Hematopoietic multipotent progenitor cell treated with erythropoietin and hydrocortisone succinate and interleukin-3 and kit ligand, for 8 days (in vitro differentiated cells): Measurements from ENCODE around the gene GANAB.
"Not testable (repeated sequence)": the region's sequence is repeated elsewhere in the genome, so short reads cannot be mapped to it uniquely, and the experiment has no call there.

Experiments
- DNase-seq: peaks from one replicate; pipeline ENCODE4 v3.0.0-alpha.2; 2015

Gene GANAB

DNA sequence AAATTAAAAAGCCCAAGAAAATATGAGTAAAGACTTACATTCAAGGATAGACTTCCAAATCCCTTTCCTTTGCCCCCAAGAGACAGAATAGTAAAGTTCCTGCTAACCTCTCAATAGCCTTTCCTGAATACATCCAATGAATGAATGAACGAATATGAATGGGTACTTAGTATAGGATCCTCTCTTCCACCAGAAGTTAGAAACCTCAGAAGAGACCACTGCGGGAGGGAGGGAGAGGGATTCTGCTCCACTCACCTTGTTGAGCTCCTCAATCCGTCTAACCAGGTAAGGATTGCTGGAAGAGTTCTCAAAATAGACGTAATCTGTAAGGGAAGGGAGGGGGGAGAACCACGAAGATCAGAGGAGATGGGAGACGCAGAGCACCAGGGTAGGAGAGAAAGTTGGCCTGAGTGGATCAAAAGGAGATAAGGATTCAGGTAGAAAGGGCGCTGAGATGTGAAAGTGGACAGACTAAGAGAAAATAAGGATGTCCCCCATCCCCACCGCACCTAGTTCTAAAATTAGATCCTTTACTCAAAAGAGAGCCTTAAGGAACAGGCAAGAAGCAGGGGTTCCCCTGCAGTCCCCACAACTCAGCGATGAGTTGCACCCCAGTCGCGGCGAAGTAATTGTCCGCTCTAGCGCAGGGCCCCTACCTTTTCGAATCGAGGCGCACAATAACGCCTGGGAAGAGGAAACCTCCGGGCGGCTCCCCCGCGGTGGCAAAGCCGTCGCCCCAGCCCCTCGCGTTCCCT, 45.9 kb downstream of the GANAB start:
- DNase-seq = peak; percentile 29

DNA sequence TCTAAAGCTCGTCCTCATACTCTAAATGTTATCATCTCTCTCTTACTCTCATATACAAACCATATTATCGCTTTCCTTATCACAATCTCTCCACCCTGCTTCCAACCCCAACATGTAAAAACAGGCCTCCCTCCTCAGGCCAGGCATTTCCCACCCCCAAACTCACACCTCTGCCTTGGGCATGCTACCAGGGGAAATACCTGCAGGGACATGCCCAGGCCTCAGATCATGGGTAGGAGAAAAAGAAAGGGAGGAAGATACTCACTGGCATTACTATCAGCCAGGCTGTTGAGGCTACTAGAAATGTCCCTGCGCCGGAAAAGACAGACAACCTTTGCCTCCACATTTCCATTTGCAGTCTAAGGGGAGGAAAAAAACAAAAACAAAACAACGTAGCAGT, 46.5 kb downstream of the GANAB start:
- peak; percentile 46 for DNase-seq

DNA sequence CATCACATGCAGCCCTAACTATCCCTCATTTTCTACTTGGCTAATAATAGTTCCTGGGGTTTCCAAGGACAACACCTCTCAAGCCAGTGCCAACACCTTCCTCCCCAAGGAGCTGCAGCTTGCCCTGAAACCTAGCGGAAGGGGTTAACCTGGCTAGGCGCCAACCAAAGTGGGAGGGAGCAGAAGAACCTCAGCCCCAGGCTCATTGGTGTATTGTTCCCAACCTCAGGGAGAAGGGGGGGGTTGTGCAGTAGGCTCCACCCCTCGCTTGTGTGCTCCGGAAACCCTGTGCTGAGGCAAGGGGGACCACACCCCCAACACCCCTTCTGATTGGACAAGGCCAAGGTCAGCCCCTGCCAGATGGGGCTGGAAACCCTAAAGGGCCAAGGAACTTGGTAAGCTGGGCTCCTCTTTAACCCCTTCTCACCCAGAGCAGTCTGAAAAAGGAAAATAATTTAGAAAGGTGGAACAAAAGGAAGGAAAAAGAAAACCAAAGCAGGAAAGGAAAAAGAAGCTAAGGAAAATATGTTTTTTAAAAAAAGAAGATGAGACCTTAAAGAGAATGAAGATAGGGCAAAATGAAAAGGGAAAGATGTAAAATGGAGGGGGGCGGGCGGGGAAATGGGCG, 47.2 kb downstream of the GANAB start:
- DNase-seq = peak; percentile 99

DNA sequence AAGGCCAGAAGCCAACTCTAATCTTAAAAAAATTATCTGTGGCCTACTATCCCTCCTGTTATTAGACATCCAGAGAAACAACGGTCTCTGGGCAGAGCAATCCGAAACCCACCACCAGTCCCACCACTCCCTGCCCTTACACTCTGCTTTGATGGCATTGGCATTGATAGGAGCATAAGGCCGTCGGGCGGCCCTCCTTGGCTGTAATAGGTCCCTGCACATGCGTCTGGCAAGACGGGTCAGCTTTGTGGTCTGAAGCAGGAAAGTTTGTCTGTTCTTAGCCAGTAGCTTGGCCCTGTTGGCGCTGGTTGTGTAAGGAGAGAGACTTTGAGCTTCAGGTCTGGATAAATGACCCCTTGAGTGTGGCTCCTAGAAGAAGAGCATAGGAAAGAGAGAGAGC, 51.3 kb downstream of the GANAB start:
- no peak for DNase-seq

DNA sequence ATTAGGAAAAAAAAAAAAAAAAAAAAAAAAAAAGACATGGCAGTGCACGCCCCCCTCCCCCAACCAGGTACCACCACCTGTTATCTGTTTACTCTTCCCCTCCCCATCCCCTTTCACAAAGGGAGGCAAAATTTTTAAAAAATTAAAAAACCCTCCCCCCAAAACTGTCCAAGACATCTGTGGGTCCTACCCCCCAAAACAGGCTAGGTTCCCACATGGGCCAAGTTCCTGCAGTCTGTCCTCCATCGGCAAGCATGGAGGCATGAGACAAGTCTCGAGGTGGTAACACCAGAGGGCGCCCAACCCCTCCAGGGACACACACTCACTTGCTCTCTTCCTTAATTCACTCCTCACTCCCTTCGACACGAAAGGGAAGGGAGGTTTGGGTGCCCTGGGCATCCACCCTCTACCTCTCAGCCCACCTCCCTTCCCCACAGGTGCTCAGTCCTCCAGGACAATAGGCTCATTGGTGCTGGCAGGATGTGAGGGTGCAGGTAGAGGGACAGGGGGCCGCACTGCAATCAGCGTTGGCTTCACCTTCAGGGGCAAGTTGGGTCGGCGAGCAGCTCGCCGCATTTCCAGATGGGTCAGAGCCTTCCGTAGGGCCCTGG, 52.9 kb downstream of the GANAB start:
- peak; percentile 91 for DNase-seq

DNA sequence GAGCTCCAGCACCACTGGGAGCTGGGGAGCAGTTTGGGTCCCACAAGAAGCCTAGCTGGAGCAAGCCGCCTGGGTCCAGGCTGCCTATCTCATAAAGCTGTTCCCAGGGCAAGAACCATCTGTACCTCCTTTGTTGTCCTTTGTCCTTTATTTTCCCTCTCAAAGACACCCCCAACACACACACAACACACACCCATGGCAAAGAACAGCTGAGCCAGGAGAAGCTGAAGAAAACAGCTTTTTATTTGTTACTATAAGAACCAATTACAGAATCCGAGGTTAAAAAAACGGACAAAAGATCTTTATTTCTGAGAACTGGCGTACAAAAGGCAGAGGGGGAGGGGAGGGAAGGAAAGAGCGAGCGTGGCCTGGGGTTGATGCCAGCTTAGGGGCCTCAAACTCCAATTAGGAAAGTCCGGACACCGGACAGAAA, 53.4 kb downstream of the GANAB start:
- no peak for DNase-seq

DNA sequence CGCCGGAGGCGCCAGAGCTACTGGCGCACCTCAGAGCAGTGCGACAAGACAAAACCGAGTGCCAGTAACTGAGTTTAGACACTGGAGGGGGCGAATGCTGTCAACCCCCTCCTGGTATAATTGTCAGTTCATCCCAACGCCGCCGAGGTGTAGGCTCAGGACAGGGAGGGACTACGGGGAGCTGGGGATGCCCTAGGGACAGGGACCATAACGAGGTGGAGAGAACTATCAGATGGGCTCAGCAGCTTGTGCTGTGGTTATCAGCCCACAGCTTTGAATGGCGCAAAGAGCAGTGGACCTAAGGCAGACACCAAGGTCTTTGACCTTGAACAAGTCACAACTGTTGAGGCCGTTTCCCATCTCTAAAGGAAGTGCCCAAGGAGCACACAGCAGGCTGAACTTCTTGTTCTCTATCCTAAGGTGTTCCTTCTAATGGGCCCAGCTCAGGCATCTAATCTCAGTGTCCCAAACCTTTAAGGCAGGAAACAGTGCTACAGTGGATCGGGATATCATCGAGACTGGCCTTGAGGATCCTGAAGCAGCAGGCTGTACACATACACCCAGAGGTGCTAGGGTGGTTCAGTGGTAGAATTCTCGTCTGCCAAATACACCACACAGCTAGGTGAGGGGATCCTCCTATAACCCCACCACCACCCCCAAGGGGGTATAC, 54.1 kb downstream of the GANAB start:
- peak; percentile 69 for DNase-seq

DNA sequence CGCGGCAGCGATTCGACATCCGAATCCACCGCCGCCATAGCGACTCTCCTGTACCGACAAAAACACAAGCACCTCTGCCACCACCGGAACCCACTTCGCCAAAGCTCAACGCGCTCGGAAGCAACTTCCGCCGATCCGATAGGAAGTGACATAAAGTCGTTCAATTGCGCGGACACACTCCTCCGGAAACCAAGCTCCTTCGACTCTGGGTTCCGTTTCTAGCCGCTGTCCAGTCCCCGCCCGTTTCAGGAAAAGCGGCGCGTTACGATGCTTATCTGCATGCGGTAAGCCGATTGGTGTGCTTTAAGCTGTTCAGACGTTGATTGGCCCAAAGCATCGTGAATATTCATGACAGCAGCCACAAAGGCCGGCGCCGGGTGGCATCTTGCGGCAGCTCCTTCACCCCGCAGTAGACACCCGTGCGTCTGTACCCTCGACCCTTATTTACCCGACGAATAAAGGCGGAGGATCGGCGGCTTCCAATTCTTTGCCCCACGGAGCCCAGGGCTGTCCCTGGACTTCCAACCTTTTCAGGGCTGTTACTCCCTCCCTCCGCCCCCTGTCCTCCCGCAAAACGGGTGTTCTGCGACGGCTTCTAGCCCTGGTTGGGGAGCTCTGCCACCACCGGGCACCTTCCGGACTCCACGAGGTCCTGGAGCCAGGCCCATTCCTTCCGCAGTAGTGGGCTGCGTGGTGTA, 54.8 kb downstream of the GANAB start, which contains the start of gene TUT1:
Gene TUT1 (minus strand): TSS at position 76 of the 698 bp plus-strand sequence. CDS start 38 bp downstream, at position 38.
- DNase-seq = peak; percentile 99

DNA sequence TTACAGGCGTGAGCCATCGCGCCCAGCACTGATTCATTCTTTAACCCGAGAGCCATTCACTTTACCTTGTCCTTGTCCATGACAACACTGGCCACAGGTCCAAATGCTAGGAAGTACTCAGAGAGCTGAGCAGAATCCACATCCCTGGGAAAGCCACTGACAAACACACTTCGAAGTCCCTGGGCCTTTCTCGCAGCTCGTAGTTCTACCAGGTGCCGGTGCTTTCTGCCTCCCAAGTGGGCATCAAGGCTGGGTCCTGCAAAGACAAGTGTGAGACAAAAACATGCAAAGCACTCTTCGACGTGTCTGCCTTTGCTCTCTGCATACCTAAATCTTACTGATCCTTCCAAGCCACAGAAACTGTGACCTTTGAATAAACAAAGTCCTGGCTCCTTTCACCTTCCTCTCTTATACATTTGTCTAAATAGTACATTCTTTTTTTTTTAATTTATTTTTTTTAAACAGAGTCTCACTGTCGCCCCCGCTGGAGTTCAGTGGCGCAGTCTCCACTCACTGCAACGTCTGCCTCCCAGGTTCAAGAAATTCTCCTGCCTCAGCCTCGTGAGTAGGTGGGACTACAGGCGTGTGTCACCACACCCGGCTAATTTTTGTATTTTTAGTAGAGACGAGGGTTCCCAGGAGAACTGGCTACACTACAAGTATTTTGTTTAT, 57.3 kb downstream of the GANAB start:
- peak; percentile 62 for DNase-seq

DNA sequence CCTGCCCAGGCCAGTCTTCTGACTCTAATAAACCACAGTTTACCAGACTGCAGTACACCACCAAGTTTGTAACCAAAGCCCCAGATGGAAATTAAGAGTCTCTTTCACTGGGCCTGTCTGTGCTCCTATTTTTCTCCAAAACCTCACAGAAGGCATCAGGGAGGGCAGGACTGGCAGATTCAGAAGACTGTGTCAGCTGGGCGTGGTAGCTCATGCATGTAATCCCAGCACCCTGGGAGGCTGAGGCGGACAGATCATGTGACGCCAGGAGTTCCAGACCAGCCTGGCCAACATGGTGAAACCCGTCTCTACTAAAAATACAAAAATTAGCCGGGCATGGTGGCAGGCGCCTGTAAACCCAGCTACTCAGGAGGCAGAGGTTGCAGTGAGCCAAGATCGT, 61.1 kb downstream of the GANAB start:
- DNase-seq = not testable (repeated sequence)

DNA sequence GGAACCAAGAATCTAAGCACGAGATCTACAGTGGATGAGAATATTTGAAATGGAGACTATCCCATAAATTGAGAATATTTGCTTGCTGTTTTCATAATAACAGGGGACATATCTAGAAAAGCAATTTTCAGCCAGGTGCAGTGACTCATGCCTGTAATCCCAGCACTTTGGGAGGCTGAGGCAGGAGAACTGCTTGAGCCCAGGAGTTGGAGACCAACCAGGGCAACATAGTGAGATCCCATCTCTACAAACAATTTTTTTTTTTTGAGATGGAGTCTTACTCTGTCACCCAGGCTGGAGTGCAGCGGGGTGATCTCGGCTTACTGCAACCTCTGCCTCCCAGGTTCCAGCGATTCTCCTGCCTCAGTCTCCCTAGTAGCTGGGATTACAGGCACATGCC, 64.7 kb downstream of the GANAB start:
- DNase-seq = not testable (repeated sequence)

DNA sequence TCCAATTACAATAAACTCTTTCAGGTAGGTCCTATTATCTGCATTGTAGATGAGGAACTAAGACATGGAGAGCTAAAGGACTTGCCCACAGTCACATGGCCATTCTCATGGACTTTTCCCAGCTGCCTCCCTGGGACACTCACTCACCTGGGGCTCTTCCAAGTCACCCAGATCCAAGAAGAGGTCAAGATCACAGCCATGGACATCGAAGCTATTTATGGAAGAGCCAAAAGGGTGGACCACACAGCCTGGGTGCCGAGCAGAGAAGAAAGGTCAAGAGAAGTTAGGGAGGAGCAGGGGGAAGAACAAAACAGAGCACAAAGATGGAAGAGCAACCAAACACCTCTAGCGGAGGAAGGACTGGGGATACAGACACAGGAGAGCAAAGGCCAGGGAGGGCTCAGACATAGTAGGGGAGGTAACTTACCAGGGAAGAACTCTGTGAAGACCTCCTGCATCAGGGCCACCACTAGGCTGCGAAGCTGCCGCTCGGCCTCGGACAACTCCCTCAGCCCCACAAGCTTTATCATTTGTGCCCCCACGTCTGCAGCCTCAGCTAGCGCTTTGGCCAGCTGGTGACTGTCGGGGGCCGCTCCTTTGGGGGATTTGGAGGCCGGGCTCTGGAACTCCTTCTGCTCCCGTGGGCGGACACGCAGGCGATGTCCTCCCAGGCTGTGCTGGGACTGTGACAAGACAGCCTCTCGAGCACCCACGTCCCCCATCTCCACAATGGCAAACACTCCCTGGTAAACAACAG, 65.3 kb downstream of the GANAB start:
- DNase-seq = no peak

DNA sequence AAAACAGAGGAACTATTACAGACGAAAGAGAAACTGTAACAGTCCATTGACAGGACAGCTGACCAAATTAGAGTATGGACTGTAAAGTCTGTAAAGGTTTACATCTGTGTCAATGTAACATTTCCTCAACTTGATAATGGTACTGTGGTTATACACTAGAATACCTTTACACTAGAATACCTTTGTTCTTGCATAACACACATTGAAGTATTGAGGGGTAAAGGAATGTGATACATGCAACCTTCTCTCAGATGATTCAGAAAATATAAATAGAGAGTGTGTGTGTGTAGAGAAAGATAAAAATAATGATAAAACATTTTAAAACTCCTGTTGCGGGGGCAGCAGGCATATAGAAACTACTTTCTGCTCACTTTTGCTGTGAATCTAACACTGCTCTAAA, 67.2 kb downstream of the GANAB start:
- DNase-seq = no peak

DNA sequence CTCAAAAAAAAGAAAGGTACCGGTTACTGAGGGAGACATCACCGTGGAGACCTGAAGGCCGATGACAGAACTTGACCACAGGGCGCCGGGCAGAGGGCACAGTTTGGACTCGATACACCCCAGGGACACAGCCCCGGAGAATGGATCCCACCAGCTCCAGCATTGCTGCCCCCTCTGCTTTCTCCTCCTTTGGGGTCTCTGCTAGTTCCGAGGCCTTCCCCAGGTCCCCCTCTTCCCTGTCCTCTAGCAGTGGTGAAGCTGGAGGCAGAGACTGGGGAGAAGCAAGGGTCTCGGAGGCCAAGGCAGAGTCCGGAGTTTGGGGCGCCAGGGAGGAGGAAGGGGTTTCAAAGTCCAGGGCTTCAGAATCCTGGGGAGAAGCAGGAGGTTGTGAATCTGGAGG, 67.9 kb downstream of the GANAB start:
- DNase-seq = no peak

DNA sequence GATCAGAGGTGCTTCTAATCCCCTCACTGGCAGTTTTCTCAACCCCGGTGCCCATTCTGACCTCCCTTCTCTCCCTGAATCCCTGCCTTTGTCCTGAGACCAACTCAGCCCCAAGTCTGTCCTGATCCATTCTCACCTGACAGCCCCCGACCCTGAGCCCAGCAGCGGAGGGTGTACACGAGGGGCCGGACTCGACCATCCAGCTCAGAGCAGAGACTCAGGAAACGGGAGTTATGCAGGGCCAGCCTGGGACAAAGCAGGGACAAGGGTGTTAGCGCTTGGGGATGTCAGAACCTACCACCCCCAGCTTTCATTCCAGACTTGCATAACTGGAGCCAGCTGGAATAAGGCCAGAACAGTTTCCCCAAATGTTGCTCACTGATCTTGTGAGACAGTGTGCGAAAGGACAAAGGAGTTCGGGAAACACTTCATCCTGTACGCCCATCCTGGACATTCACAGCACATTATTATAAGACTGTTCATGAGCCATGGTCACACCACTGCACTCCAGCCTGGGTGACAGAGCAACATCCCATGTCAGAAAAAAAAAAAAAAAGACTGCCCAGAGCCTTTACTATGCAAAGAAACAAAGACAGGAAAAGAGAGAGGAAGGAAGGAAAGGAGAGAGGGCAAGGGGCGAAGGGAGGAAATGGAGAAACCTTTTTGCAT, 69.2 kb downstream of the GANAB start:
- no peak for DNase-seq

DNA sequence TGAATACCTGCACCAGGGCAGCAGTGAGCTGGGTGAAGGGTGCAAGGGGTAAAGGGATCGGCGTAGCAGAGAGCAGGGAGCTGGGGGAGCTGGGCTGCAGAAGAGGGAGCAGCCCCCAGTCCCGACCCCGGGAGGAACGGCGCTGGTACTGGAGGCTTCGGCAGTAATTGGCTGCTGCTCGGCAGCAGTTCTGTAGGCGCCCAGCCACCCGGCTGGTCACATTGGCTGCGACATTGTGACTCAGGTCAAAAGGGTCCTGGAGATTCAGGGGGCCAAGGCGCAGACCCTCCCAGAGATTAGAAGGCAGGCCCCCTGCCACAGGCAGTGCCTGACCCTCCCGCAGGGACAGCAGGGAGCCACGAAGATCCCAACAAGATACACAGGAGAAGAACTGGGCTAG, 70.6 kb downstream of the GANAB start:
- DNase-seq = no peak

DNA sequence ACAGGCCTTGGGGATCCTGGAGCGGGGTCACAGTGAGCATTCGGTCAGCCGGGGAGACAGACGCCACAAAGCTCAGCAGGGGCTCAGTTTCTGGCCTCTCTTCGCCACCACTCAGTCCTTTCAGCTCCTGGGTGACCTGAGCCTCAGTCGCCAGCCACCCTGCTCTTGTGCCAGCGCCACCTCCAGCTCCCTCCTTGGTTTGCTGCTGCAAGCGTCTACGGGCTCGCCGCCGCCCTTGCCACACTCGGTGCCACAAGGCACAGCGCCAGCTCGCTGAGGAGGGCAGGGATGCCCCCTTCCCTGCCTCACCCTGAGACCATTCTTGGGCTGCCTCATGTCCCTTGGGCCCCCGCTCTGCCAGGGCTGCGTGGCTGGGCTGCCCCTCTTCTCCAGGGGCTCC, 71.3 kb downstream of the GANAB start:
- no peak for DNase-seq
